ENCODE measurements around the gene UQCRC1.

The UQCRC1 gene

DNA sequence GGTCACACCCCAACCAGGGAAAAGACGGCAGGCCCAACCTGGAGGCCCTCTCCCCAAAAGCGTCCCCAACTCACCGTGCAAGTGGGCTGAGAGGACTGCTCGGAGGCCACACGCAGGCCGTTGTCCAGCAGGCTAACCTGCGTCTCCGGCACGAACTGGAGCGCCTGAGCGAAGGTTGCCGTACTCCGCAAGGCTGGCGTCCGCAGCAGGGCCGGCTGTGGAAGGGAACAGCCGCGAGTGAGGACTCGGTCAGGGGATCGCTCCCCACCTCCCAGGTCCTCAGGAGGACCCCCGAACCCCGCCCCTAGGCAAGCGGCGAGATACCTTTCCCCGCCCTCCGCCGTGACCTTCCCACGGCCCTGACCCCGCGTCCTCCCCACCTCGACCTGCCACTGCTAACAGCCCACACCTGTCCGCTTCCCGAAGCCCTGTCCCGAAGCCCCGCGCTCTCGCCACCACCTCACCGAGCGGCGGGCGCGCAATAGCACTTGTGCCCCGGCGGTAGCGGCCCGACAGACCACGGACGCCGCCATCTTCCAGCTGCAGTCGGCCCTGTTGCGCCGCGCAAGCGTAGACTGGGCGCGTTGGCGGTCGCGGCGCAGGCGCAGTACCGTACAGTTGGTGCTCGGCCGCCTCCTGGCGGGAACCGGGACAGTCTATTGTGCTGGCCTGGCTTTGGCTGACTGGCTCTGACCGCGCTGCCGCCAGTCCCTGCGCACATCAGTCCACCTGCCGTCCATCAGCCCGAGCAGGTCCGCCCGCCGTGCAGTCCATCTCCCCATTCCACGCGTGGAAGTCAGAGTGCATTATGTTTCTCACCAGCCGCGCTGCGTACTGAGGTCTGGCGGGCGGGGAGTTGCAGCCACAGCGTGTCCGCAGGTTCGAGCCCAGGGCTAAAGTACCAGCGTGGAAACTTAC, at the start of gene UQCRC1 (continued):
- TF ChIP-seq, protein P1, sequence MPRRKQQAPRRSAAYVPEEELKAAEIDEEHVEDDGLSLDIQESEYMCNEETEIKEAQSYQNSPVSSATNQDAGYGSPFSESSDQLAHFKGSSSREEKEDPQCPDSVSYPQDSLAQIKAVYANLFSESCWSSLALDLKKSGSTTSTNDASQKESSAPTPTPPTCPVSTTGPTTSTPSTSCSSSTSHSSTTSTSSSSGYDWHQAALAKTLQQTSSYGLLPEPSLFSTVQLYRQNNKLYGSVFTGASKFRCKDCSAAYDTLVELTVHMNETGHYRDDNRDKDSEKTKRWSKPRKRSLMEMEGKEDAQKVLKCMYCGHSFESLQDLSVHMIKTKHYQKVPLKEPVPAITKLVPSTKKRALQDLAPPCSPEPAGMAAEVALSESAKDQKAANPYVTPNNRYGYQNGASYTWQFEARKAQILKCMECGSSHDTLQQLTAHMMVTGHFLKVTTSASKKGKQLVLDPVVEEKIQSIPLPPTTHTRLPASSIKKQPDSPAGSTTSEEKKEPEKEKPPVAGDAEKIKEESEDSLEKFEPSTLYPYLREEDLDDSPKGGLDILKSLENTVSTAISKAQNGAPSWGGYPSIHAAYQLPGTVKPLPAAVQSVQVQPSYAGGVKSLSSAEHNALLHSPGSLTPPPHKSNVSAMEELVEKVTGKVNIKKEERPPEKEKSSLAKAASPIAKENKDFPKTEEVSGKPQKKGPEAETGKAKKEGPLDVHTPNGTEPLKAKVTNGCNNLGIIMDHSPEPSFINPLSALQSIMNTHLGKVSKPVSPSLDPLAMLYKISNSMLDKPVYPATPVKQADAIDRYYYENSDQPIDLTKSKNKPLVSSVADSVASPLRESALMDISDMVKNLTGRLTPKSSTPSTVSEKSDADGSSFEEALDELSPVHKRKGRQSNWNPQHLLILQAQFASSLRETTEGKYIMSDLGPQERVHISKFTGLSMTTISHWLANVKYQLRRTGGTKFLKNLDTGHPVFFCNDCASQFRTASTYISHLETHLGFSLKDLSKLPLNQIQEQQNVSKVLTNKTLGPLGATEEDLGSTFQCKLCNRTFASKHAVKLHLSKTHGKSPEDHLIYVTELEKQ (tag by site-specific recombination; IDR thresholded peaks at IDR 0.05; ENCODE audit: borderline replicate concordance), result no peak
- TF ChIP-seq KLF7 (tag by site-specific recombination; IDR thresholded peaks at IDR 0.05; ENCODE audit: borderline replicate concordance) (no peak), ZNF707 (tag by site-specific recombination; IDR thresholded peaks at IDR 0.05) (no peak), ZNF549 (tag by site-specific recombination; IDR thresholded peaks at IDR 0.05) (no peak), ZNF366 (tag by site-specific recombination; conservative IDR thresholded peaks at IDR 0.05) (no peak), ZNF221 (tag by site-specific recombination; IDR thresholded peaks at IDR 0.05; ENCODE audit: borderline replicate concordance) (no peak), ZIC2 (tag by site-specific recombination; IDR thresholded peaks at IDR 0.05) (no peak), RBAK (tag by site-specific recombination; IDR thresholded peaks at IDR 0.05) (no peak), ZNF114 (tag by site-specific recombination; IDR thresholded peaks at IDR 0.05) (no peak), ZNF785 (tag by site-specific recombination; IDR thresholded peaks at IDR 0.05) (0 out of 2 replicates have a peak, but pooled peaks have one; percentile 56), ZNF10 (tag by site-specific recombination; IDR thresholded peaks at IDR 0.05) (no peak), ZFHX2 (tag by site-specific recombination; conservative IDR thresholded peaks at IDR 0.05) (peak; percentile 75), MYNN (tag by site-specific recombination; IDR thresholded peaks at IDR 0.05; ENCODE audit: borderline replicate concordance) (no peak), SCRT1 (tag by site-specific recombination; IDR thresholded peaks at IDR 0.05; ENCODE audit: borderline replicate concordance) (peak; percentile 94), ZNF133 (tag by site-specific recombination; IDR thresholded peaks at IDR 0.05) (no peak), BCL11A (tag by site-specific recombination; IDR thresholded peaks at IDR 0.05; ENCODE audit: low read depth) (no peak), SETDB1 (IDR thresholded peaks at IDR 0.05; ENCODE audit: insufficient read length, low read length) (no peak), ZNF837 (tag by site-specific recombination; IDR thresholded peaks at IDR 0.05) (no peak)
- TF ChIP-seq, protein P2, sequence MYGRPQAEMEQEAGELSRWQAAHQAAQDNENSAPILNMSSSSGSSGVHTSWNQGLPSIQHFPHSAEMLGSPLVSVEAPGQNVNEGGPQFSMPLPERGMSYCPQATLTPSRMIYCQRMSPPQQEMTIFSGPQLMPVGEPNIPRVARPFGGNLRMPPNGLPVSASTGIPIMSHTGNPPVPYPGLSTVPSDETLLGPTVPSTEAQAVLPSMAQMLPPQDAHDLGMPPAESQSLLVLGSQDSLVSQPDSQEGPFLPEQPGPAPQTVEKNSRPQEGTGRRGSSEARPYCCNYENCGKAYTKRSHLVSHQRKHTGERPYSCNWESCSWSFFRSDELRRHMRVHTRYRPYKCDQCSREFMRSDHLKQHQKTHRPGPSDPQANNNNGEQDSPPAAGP (tag by site-specific recombination; IDR thresholded peaks at IDR 0.05), result peak; percentile 39; the same call in 1 of the 2 replicates
- TF ChIP-seq, protein P3, sequence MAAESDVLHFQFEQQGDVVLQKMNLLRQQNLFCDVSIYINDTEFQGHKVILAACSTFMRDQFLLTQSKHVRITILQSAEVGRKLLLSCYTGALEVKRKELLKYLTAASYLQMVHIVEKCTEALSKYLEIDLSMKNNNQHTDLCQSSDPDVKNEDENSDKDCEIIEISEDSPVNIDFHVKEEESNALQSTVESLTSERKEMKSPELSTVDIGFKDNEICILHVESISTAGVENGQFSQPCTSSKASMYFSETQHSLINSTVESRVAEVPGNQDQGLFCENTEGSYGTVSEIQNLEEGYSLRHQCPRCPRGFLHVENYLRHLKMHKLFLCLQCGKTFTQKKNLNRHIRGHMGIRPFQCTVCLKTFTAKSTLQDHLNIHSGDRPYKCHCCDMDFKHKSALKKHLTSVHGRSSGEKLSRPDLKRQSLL (tag by site-specific recombination; IDR thresholded peaks at IDR 0.05), result no peak
- TF ChIP-seq, protein P4, sequence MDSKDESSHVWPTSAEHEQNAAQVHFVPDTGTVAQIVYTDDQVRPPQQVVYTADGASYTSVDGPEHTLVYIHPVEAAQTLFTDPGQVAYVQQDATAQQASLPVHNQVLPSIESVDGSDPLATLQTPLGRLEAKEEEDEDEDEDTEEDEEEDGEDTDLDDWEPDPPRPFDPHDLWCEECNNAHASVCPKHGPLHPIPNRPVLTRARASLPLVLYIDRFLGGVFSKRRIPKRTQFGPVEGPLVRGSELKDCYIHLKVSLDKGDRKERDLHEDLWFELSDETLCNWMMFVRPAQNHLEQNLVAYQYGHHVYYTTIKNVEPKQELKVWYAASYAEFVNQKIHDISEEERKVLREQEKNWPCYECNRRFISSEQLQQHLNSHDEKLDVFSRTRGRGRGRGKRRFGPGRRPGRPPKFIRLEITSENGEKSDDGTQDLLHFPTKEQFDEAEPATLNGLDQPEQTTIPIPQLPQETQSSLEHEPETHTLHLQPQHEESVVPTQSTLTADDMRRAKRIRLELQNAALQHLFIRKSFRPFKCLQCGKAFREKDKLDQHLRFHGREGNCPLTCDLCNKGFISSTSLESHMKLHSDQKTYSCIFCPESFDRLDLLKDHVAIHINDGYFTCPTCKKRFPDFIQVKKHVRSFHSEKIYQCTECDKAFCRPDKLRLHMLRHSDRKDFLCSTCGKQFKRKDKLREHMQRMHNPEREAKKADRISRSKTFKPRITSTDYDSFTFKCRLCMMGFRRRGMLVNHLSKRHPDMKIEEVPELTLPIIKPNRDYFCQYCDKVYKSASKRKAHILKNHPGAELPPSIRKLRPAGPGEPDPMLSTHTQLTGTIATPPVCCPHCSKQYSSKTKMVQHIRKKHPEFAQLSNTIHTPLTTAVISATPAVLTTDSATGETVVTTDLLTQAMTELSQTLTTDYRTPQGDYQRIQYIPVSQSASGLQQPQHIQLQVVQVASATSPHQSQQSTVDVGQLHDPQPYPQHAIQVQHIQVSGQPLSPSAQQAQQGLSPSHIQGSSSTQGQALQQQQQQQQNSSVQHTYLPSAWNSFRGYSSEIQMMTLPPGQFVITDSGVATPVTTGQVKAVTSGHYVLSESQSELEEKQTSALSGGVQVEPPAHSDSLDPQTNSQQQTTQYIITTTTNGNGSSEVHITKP (tag by site-specific recombination; IDR thresholded peaks at IDR 0.05), result peak; percentile 75
- TF ChIP-seq, protein P5, sequence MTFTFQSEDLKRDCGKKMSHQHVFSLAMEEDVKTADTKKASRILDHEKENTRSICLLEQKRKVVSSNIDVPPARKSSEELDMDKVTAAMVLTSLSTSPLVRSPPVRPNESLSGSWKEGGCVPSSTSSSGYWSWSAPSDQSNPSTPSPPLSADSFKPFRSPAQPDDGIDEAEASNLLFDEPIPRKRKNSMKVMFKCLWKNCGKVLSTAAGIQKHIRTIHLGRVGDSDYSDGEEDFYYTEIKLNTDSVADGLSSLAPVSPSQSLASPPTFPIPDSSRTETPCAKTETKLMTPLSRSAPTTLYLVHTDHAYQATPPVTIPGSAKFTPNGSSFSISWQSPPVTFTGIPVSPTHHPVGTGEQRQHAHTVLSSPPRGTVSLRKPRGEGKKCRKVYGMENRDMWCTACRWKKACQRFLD (tag by site-specific recombination; IDR thresholded peaks at IDR 0.05), result no peak
- TF ChIP-seq, protein P6, sequence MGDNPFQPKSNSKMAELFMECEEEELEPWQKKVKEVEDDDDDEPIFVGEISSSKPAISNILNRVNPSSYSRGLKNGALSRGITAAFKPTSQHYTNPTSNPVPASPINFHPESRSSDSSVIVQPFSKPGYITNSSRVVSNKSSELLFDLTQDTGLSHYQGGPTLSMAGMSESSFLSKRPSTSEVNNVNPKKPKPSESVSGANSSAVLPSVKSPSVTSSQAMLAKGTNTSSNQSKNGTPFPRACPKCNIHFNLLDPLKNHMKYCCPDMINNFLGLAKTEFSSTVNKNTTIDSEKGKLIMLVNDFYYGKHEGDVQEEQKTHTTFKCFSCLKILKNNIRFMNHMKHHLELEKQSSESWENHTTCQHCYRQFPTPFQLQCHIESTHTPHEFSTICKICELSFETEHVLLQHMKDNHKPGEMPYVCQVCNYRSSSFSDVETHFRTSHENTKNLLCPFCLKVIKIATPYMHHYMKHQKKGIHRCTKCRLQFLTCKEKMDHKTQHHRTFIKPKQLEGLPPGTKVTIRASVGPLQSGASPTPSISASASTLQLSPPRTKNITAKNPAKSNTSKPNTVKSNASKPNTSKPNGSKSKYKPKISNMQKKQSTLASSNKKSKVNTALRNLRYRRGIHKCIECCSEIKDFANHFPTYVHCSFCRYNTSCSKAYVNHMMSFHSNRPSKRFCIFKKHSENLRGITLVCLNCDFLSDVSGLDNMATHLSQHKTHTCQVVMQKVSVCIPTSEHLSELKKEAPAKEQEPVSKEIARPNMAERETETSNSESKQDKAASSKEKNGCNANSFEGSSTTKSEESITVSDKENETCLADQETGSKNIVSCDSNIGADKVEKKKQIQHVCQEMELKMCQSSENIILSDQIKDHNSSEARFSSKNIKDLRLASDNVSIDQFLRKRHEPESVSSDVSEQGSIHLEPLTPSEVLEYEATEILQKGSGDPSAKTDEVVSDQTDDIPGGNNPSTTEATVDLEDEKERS (tag by site-specific recombination; IDR thresholded peaks at IDR 0.05), result no peak
- TF ChIP-seq, protein P7, sequence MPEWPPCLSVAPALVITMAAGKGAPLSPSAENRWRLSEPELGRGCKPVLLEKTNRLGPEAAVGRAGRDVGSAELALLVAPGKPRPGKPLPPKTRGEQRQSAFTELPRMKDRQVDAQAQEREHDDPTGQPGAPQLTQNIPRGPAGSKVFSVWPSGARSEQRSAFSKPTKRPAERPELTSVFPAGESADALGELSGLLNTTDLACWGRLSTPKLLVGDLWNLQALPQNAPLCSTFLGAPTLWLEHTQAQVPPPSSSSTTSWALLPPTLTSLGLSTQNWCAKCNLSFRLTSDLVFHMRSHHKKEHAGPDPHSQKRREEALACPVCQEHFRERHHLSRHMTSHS (tag by site-specific recombination; IDR thresholded peaks at IDR 0.05), result no peak
